ENCODE results near the gene PGAM5.

Gene PGAM5

GRCh38 chr12:132719141-132719953 lies 8.7 kb downstream of the PGAM5 start:
- no peak overlapping the region for H3K4me3 Mint-ChIP-seq
- peaks cover 0 to 6% of the 10 kb centered on the region in 2 donors for H3K4me1 Mint-ChIP-seq (ENCODE audit: low read depth in 2 of 2)
- H3K9me3 Mint-ChIP-seq: no peaks in the 10 kb centered on the region
- no peaks in the 10 kb centered on the region for H3K27me3 Mint-ChIP-seq
- H3K36me3 Mint-ChIP-seq (ENCODE audit: insufficient read depth): peaks cover 51% of the 10 kb centered on the region
- no peak for DNase-seq
- no peak for ATAC-seq (replicated peaks)
- H3K27ac Mint-ChIP-seq: peak overlapping the region in 1 of 2 donors; percentile 44

GRCh38 chr12:132719954-132720324 lies 9.3 kb downstream of the PGAM5 start:
- Mint-ChIP-seq H3K4me3 (no peak overlapping the region), H3K36me3 (ENCODE audit: insufficient read depth) (peaks cover 54% of the 10 kb centered on the region), H3K9me3 (no peaks in the 10 kb centered on the region), H3K27me3 (no peaks in the 10 kb centered on the region), H3K4me1 (ENCODE audit: low read depth in 2 of 2) (peaks cover 0 to 3% of the 10 kb centered on the region in 2 donors), H3K27ac (peak overlapping the region in 1 of 2 donors; percentile 44)
- DNase-seq: no peak
- no peak for ATAC-seq (replicated peaks)

GRCh38 chr12:132720606-132721345 lies 10.1 kb downstream of the PGAM5 start:
- no peaks in the 10 kb centered on the region for H3K27me3 Mint-ChIP-seq
- no peak overlapping the region for H3K4me3 Mint-ChIP-seq
- DNase-seq (no peak), ATAC-seq (replicated peaks) (no peak)
- peaks cover 62% of the 10 kb centered on the region for H3K36me3 Mint-ChIP-seq (ENCODE audit: insufficient read depth)
- peaks cover 0 to 3% of the 10 kb centered on the region in 2 donors for H3K4me1 Mint-ChIP-seq (ENCODE audit: low read depth in 2 of 2)
- no peaks in the 10 kb centered on the region for H3K9me3 Mint-ChIP-seq
- no peak overlapping the region for H3K27ac Mint-ChIP-seq

- ATAC-seq (replicated peaks): no peak
- H3K4me3 Mint-ChIP-seq: no peak overlapping the region
- no peaks in the 10 kb centered on the region for H3K27me3 Mint-ChIP-seq
- no peak for DNase-seq
- no peaks in the 10 kb centered on the region for H3K9me3 Mint-ChIP-seq
- peaks cover 0 to 3% of the 10 kb centered on the region in 2 donors for H3K4me1 Mint-ChIP-seq (ENCODE audit: low read depth in 2 of 2)
- H3K36me3 Mint-ChIP-seq (ENCODE audit: insufficient read depth): peaks cover 82% of the 10 kb centered on the region
- no peak overlapping the region for H3K27ac Mint-ChIP-seq
Measured at GRCh38 chr12:132723015-132723763, 12.5 kb downstream of the PGAM5 start.

- Mint-ChIP-seq H3K27ac (no peak overlapping the region), H3K9me3 (no peaks in the 10 kb centered on the region), H3K4me3 (no peak overlapping the region), H3K36me3 (ENCODE audit: insufficient read depth) (peaks cover 84% of the 10 kb centered on the region), H3K4me1 (ENCODE audit: low read depth in 2 of 2) (peaks cover 0 to 3% of the 10 kb centered on the region in 2 donors), H3K27me3 (no peaks in the 10 kb centered on the region)
- DNase-seq (no peak), ATAC-seq (replicated peaks) (no peak)
Measured at GRCh38 chr12:132723764-132724140, 13.1 kb downstream of the PGAM5 start.

- no peak overlapping the region for H3K27ac Mint-ChIP-seq
- DNase-seq: no peak
- no peaks in the 10 kb centered on the region for H3K27me3 Mint-ChIP-seq
Measured at GRCh38 chr12:132724506-132725241, 14.0 kb downstream of the PGAM5 start.

GRCh38 chr12:132726386-132726785 lies 15.7 kb downstream of the PGAM5 start:
- Mint-ChIP-seq H3K9me3 (no peaks in the 10 kb centered on the region), H3K27ac (no peak overlapping the region), H3K4me3 (no peak overlapping the region), H3K27me3 (no peaks in the 10 kb centered on the region), H3K4me1 (ENCODE audit: low read depth in 2 of 2) (peaks cover 0 to 2% of the 10 kb centered on the region in 2 donors), H3K36me3 (ENCODE audit: insufficient read depth) (peaks cover 81% of the 10 kb centered on the region)
- DNase-seq: no peak
- no peak for ATAC-seq (replicated peaks)

More at GRCh38 chr12:132724506-132725241, 14.0 kb downstream of the PGAM5 start:
- H3K36me3 Mint-ChIP-seq (ENCODE audit: insufficient read depth): peaks cover 79% of the 10 kb centered on the region
- no peaks in the 10 kb centered on the region for H3K9me3 Mint-ChIP-seq
- no peak overlapping the region for H3K4me3 Mint-ChIP-seq
- H3K4me1 Mint-ChIP-seq (ENCODE audit: low read depth in 2 of 2): no peaks in the 10 kb centered on the region
- no peak for ATAC-seq (replicated peaks)

- no peak for DNase-seq
- Mint-ChIP-seq H3K36me3 (ENCODE audit: insufficient read depth) (peaks cover 84% of the 10 kb centered on the region), H3K4me1 (ENCODE audit: low read depth in 2 of 2) (peaks cover 0 to 4% of the 10 kb centered on the region in 2 donors), H3K27ac (no peak overlapping the region), H3K27me3 (no peaks in the 10 kb centered on the region), H3K9me3 (peaks cover 0 to 6% of the 10 kb centered on the region in 2 donors), H3K4me3 (no peak overlapping the region)
- ATAC-seq (replicated peaks): no peak
Measured at GRCh38 chr12:132727091-132727794, 16.6 kb downstream of the PGAM5 start.

GRCh38 chr12:132728502-132728901 lies 17.9 kb downstream of the PGAM5 start:
- H3K9me3 Mint-ChIP-seq: peaks cover 0 to 6% of the 10 kb centered on the region in 2 donors
- H3K27me3 Mint-ChIP-seq: no peaks in the 10 kb centered on the region
- H3K36me3 Mint-ChIP-seq (ENCODE audit: insufficient read depth): peaks cover 76% of the 10 kb centered on the region
- ATAC-seq (replicated peaks) (no peak), DNase-seq (no peak)
- H3K27ac Mint-ChIP-seq: peak overlapping the region; percentile 78 to 89
- H3K4me3 Mint-ChIP-seq: no peak overlapping the region
- peaks cover 0 to 4% of the 10 kb centered on the region in 2 donors for H3K4me1 Mint-ChIP-seq (ENCODE audit: low read depth in 2 of 2)

- peak overlapping the region; percentile 58 to 89 for H3K27ac Mint-ChIP-seq
- H3K27me3 Mint-ChIP-seq: no peaks in the 10 kb centered on the region
- ATAC-seq (replicated peaks) (no peak), DNase-seq (no peak)
- H3K9me3 Mint-ChIP-seq: peaks cover 0 to 6% of the 10 kb centered on the region in 2 donors
- peaks cover 75% of the 10 kb centered on the region for H3K36me3 Mint-ChIP-seq (ENCODE audit: insufficient read depth)
- peaks cover 0 to 4% of the 10 kb centered on the region in 2 donors for H3K4me1 Mint-ChIP-seq (ENCODE audit: low read depth in 2 of 2)
- H3K4me3 Mint-ChIP-seq: no peak overlapping the region
Measured at GRCh38 chr12:132729541-132730320, 19.1 kb downstream of the PGAM5 start.

- ATAC-seq (replicated peaks) (no peak), DNase-seq (no peak)
- Mint-ChIP-seq H3K9me3 (peaks cover 0 to 6% of the 10 kb centered on the region in 2 donors), H3K4me1 (ENCODE audit: low read depth in 2 of 2) (peaks cover 0 to 4% of the 10 kb centered on the region in 2 donors), H3K27me3 (no peaks in the 10 kb centered on the region), H3K4me3 (no peak overlapping the region), H3K27ac (peak overlapping the region in 1 of 2 donors; percentile 76), H3K36me3 (ENCODE audit: insufficient read depth) (peaks cover 75% of the 10 kb centered on the region)
Measured at GRCh38 chr12:132730353-132730752, 19.7 kb downstream of the PGAM5 start.

- no peak for ATAC-seq (replicated peaks)
- Mint-ChIP-seq H3K36me3 (ENCODE audit: insufficient read depth) (peaks cover 74% of the 10 kb centered on the region), H3K27me3 (no peaks in the 10 kb centered on the region), H3K4me3 (no peak overlapping the region), H3K27ac (peak overlapping the region in 1 of 2 donors; percentile 39), H3K4me1 (ENCODE audit: low read depth in 2 of 2) (peaks cover 0 to 4% of the 10 kb centered on the region in 2 donors), H3K9me3 (peaks cover 0 to 6% of the 10 kb centered on the region in 2 donors)
- DNase-seq: no peak
Measured at GRCh38 chr12:132731574-132731973, 20.9 kb downstream of the PGAM5 start.

Measured in effector memory CD8-positive, alpha-beta T cell (primary cell).